HepG2 (cell line): Measurements from ENCODE around the gene ADIPOR2. TPM values are rescaled to one million over a fixed set of nuclear protein-coding genes. Genes with fewer than 3 reads are reported as not detected.

Experiments used
- ARNT2 ChIP-seq: sonication (generic); formaldehyde crosslinking; IDR thresholded peaks from 2 replicates; pipeline ENCODE4 v1.8.0; 2022; ENCODE audit warnings: mild to moderate bottlenecking, low read depth, missing genetic modification reagents, moderate library complexity
- MYC ChIP-seq: sonication (generic); formaldehyde crosslinking; IDR thresholded peaks from 2 replicates; pipeline ENCODE4 v1.9.0; 2021; ENCODE audit warnings: missing genetic modification reagents, borderline replicate concordance
- PLRG1 ChIP-seq: fragments of 450-650 bp; conservative IDR thresholded peaks from 2 replicates; pipeline ENCODE4 v1.6.1; 2016
- SETDB1 ChIP-seq: sonication (generic); formaldehyde crosslinking; IDR thresholded peaks from 2 replicates; pipeline ENCODE4 v1.5.1; 2020; ENCODE audit warnings: missing genetic modification reagents, mild to moderate bottlenecking, borderline replicate concordance
- STAT5B ChIP-seq: sonication (generic); formaldehyde crosslinking; IDR thresholded peaks from 2 replicates; pipeline ENCODE4 v1.4.0; 2020; ENCODE audit warnings: missing genetic modification reagents
- ZNF264 ChIP-seq: sonication (generic); formaldehyde crosslinking; IDR thresholded peaks from 2 replicates; pipeline ENCODE4 v1.4.0; 2020; ENCODE audit warnings: missing genetic modification reagents
- ZNF354B ChIP-seq: sonication (generic); formaldehyde crosslinking; IDR thresholded peaks from 2 replicates; pipeline ENCODE4 v1.8.0; 2022; ENCODE audit warnings: mild to moderate bottlenecking, missing genetic modification reagents
- ZNF484 ChIP-seq: sonication (generic); formaldehyde crosslinking; IDR thresholded peaks from 2 replicates; pipeline ENCODE4 v1.5.1; 2020; ENCODE audit warnings: mild to moderate bottlenecking, low read depth, missing genetic modification reagents, borderline replicate concordance
- ZNF839 ChIP-seq: sonication (generic); formaldehyde crosslinking; IDR thresholded peaks from 2 replicates; pipeline ENCODE4 v1.4.0; 2020; ENCODE audit warnings: missing genetic modification reagents, mild to moderate bottlenecking, borderline replicate concordance
- polyA plus RNA-seq, 8 experiments: library from polyadenylated mRNA; depleted of rRNA in 3 of 8; stranded (reverse) in 7 of 8; unstranded in 1 of 8; fragments of >200 nt; fragmentation: Illumina TruSeq in 4 of 8; extraction: Trizol in 4 of 8; gene quantifications; 2 replicates each; pipeline versions ENCODE4 v1.2.1 to v1.2.3, GENCODE V29; 2011 to 2016; ENCODE audit warnings: low read depth in 4 of 8, missing spikeins in 1 of 8, mixed read lengths in 1 of 8; ENCODE audit not compliant: insufficient read depth in 1 of 8
- total RNA-seq, 5 experiments: library from RNA; depleted of rRNA; stranded (reverse); fragments of >200 nt; fragmentation: Illumina TruSeq; extraction: Trizol; gene quantifications; 2 replicates each; pipeline ENCODE4 v1.2.3, GENCODE V29; 2016; ENCODE audit warnings: low read depth in 1 of 5
- TF ChIP-seq, protein P1 (sequence below): sonication (generic); formaldehyde crosslinking; IDR thresholded peaks from 2 replicates; pipeline ENCODE4 v1.5.0; 2020; ENCODE audit warnings: mild to moderate bottlenecking, missing genetic modification reagents
- TF ChIP-seq, protein P2 (sequence below): sonication (generic); formaldehyde crosslinking; IDR thresholded peaks from 2 replicates; pipeline ENCODE4 v1.4.0; 2020; ENCODE audit warnings: mild to moderate bottlenecking, missing genetic modification reagents
- TF ChIP-seq, protein P3 (sequence below): sonication (generic); formaldehyde crosslinking; IDR thresholded peaks from 2 replicates; pipeline ENCODE4 v1.9.0; 2021; ENCODE audit warnings: missing genetic modification reagents, mild to moderate bottlenecking, borderline replicate concordance
- TF ChIP-seq, protein P4 (sequence below): IDR thresholded peaks from 2 replicates; pipeline ENCODE4 v1.6.1; 2012; ENCODE audit warnings: inconsistent platforms
- TF ChIP-seq, protein P5 (sequence below), 2 experiments: IDR thresholded peaks; 2 replicates each; pipeline ENCODE4 v1.6.1; 2011 to 2012; ENCODE audit warnings: low read length in 2 of 2, borderline replicate concordance in 1 of 2, low read depth in 1 of 2, mild to moderate bottlenecking in 1 of 2, moderate library complexity in 1 of 2
- TF ChIP-seq, protein P6 (sequence below): sonication (generic); formaldehyde crosslinking; IDR thresholded peaks from 2 replicates; pipeline ENCODE4 v1.8.1; 2022; ENCODE audit warnings: low read depth, mild to moderate bottlenecking, missing genetic modification reagents

The ADIPOR2 gene
- total and polyA plus RNA-seq, 2 of the 13 experiments (the other 11 are each of a cell fraction or from before 2014, with no cell fraction given), result 35.2 to 52.2 TPM

DNA sequence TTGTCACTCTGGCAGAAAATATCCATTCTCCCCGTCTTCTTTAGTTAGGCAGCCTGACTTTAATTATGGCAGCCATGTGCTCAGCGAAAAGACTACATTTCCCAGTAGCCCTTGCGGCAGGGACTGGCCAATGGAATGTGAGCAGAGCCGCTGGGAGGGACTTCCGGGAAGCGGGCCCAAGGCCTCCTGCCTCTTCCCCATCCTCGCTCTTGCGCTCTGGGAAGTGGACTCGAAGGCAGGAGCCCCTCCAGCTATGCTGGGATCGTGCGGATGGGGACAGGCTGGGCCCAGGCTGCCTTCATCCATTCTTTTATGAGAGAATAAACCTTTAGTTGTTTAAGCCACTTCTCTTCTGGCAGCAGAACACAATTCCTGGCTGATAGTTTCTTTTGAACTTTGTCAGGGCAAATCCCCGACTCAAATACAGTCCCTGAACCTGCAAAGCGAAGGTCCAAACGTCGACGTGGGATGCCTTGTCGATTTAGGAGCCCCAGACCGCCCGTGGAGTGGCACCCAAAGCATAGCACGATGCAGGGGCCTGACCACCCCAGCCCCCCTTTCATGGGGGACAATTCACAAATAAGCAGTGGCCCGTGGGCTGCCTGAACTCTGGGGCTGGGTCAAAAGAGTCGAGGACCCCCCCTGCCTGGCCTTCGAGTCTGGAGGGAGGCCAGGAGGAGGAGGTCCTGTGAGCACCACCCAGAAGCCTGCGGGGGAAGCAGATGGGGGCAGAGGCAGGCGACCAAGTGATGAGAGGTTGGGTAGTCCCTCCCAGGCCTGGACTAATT is 113.9 kb downstream of the ADIPOR2 start (continued):
- TF ChIP-seq SETDB1 (CRISPR knock-in tag) (no peak), ZNF484 (CRISPR knock-in tag) (no peak), PLRG1 (no peak), ARNT2 (CRISPR knock-in tag) (no peak), ZNF839 (CRISPR knock-in tag) (no peak), ZNF354B (CRISPR knock-in tag) (no peak), ZNF264 (no peak), MYC (CRISPR knock-in tag) (peak; percentile 50; the same call in 1 of the 2 replicates), STAT5B (no peak)
- TF ChIP-seq, protein P1, sequence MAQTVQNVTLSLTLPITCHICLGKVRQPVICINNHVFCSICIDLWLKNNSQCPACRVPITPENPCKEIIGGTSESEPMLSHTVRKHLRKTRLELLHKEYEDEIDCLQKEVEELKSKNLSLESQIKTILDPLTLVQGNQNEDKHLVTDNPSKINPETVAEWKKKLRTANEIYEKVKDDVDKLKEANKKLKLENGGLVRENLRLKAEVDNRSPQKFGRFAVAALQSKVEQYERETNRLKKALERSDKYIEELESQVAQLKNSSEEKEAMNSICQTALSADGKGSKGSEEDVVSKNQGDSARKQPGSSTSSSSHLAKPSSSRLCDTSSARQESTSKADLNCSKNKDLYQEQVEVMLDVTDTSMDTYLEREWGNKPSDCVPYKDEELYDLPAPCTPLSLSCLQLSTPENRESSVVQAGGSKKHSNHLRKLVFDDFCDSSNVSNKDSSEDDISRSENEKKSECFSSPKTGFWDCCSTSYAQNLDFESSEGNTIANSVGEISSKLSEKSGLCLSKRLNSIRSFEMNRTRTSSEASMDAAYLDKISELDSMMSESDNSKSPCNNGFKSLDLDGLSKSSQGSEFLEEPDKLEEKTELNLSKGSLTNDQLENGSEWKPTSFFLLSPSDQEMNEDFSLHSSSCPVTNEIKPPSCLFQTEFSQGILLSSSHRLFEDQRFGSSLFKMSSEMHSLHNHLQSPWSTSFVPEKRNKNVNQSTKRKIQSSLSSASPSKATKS (CRISPR knock-in tag), result no peak
- TF ChIP-seq, protein P2, sequence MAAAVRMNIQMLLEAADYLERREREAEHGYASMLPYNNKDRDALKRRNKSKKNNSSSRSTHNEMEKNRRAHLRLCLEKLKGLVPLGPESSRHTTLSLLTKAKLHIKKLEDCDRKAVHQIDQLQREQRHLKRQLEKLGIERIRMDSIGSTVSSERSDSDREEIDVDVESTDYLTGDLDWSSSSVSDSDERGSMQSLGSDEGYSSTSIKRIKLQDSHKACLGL (CRISPR knock-in tag), result no peak
- TF ChIP-seq, protein P3, sequence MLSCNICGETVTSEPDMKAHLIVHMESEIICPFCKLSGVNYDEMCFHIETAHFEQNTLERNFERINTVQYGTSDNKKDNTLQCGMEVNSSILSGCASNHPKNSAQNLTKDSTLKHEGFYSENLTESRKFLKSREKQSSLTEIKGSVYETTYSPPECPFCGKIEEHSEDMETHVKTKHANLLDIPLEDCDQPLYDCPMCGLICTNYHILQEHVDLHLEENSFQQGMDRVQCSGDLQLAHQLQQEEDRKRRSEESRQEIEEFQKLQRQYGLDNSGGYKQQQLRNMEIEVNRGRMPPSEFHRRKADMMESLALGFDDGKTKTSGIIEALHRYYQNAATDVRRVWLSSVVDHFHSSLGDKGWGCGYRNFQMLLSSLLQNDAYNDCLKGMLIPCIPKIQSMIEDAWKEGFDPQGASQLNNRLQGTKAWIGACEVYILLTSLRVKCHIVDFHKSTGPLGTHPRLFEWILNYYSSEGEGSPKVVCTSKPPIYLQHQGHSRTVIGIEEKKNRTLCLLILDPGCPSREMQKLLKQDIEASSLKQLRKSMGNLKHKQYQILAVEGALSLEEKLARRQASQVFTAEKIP (CRISPR knock-in tag), result no peak
- TF ChIP-seq, protein P4, sequence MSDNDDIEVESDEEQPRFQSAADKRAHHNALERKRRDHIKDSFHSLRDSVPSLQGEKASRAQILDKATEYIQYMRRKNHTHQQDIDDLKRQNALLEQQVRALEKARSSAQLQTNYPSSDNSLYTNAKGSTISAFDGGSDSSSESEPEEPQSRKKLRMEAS, result peak; percentile 58
- TF ChIP-seq, protein P5, sequence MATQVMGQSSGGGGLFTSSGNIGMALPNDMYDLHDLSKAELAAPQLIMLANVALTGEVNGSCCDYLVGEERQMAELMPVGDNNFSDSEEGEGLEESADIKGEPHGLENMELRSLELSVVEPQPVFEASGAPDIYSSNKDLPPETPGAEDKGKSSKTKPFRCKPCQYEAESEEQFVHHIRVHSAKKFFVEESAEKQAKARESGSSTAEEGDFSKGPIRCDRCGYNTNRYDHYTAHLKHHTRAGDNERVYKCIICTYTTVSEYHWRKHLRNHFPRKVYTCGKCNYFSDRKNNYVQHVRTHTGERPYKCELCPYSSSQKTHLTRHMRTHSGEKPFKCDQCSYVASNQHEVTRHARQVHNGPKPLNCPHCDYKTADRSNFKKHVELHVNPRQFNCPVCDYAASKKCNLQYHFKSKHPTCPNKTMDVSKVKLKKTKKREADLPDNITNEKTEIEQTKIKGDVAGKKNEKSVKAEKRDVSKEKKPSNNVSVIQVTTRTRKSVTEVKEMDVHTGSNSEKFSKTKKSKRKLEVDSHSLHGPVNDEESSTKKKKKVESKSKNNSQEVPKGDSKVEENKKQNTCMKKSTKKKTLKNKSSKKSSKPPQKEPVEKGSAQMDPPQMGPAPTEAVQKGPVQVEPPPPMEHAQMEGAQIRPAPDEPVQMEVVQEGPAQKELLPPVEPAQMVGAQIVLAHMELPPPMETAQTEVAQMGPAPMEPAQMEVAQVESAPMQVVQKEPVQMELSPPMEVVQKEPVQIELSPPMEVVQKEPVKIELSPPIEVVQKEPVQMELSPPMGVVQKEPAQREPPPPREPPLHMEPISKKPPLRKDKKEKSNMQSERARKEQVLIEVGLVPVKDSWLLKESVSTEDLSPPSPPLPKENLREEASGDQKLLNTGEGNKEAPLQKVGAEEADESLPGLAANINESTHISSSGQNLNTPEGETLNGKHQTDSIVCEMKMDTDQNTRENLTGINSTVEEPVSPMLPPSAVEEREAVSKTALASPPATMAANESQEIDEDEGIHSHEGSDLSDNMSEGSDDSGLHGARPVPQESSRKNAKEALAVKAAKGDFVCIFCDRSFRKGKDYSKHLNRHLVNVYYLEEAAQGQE (IDR thresholded peaks at IDR 0.05; ENCODE audit: borderline replicate concordance in 1 of 2, low read depth in 1 of 2, low read length in 2 of 2), result no peak
- TF ChIP-seq, protein P6, sequence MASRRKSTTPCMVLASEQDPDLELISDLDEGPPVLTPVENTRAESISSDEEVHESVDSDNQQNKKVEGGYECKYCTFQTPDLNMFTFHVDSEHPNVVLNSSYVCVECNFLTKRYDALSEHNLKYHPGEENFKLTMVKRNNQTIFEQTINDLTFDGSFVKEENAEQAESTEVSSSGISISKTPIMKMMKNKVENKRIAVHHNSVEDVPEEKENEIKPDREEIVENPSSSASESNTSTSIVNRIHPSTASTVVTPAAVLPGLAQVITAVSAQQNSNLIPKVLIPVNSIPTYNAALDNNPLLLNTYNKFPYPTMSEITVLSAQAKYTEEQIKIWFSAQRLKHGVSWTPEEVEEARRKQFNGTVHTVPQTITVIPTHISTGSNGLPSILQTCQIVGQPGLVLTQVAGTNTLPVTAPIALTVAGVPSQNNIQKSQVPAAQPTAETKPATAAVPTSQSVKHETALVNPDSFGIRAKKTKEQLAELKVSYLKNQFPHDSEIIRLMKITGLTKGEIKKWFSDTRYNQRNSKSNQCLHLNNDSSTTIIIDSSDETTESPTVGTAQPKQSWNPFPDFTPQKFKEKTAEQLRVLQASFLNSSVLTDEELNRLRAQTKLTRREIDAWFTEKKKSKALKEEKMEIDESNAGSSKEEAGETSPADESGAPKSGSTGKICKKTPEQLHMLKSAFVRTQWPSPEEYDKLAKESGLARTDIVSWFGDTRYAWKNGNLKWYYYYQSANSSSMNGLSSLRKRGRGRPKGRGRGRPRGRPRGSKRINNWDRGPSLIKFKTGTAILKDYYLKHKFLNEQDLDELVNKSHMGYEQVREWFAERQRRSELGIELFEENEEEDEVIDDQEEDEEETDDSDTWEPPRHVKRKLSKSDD (CRISPR knock-in tag), result no peak
